ENCODE data around the gene TRIO.

TRIO gene

DNA sequence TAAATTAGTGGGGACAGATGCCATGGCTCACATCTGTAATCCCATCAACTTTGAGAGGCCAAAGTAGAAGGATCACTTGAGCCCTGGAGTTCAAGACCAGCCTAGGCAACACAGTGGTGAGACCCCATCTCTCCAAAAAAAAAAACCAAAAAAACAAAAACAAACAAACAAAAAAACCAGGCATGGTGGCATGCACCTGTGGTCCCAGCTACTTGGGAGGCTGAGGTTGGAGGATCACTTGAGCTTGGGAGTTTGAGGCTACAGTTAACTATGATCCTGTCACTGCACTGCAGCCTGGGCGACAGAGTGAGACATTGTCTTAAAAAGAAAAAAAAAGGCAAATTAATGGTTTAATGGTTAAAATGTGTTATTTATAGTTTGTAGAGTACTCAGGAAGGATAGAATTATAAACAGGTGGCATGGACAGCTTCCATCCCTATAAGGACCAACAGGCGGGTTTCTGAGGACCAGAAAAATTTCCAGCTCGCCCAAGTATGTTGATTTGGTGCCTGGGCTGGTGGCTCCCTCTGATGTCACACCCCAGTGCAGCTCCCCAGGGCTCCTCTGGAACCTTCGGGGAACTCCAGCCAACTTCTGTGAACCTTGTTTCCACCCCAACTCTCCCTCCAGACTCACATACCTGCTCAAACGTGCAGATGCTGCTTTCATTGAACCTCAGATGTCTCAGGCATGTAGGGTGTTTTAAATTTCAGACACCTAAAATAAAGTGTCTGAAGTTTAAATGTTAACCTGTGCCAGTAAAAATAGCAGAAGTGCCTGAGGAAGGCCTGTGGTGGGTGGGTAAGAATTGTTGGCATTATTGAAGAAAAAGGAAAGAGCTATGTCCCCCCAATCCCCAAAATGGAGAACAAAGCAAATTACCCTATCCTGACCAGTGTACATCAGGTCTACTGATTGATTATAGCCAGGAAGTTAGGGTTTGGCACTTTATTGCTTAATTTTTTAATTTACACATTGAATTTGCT lies 69.0 kb downstream of the TRIO start:
- no peak for DNase-seq

- DNase-seq, result no peak
Observed at GRCh38 chr5:14212838-14213237, 69.7 kb downstream of the TRIO start.

DNA sequence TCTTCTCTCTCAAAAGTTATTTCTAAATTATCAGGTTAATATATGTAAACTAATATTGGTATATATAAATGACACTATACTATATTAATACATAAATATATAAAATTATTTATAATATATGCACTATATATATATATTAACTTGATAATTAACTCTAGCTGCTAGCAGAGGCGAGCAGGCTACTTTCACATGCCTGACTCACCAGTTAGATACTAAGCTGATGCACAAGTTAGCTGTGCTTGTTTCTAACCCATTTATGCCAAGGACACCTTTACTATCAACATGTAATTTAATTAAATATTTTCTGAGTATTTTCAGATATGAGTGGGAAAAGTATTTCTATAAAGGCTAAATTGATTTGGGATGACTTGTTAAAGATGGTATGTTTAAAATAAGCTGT lies 70.1 kb downstream of the TRIO start:
- DNase-seq, result no peak

DNA sequence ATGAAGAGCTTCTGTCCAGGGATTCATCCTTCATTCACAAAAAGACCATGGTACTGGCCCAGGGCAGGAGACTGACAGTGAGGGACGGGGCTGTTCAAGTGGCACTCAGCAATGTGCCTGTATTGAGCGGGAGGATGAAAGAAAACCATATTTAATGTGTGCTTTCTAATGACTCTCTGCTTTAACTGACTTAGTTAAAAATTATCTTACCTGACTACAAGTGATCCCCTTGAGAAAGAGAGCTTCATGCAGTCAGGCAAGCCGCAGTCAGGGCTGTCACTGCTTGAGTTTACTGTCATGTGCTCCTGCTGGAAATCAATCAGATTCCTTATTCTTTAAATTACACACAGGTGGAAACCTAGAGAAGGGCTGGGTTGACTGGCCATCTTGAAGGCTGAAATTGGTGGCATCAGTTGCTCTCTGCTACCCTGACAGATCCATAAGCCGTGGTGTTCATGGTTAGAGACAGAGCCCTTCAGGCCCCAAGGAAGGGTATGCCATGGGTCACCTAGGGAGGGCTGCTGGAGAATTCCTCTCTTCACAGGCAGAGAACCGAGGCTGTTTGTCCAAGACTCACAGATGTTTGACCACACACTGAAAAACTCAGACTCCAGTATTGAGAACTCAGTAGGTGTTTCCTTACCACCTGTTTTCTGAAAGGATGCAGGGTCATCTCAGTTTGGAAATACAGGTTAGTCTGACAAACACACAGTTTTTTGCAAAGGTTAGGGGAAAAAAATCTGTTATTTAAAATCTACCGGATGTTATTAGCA lies 70.9 kb downstream of the TRIO start:
- DNase-seq, result no peak

DNA sequence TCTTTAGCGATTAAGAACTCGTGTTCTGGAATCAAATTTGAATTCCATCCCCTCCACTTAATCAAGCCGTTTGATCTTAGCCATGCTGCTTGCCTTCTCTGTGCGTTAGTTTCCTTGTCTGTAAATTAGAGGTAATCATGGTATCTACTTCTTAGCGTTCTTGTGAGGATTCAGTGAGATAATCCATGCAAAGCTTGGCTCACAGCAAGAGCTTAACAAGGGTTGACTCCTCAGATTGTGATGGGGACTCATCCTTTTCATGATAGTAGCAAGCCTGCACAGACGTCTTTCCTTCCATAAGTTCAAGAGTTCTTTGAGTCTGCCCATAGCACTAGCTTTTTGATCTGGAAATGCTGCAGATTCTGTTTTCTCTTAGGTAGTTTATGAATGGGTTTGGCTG lies 72.8 kb downstream of the TRIO start:
- no peak for DNase-seq

DNA sequence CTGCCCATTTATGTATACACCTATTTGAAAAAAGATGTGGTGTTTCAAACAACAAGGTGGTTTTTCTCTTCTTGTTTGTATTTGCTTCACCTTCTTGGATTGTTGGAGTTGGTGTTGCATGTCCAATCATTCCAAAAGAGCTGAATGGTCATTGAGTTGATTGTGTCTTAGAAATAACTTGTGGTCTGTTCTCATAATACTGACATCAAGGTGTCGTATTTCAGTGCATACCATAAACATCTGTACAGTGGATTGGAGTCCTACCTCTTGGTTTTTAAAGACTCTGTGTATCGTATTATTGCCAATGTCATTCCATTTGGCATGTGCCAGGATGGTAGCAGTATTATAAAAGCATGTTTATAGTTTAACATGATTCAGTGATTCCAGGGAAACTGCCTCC lies 73.2 kb downstream of the TRIO start:
- DNase-seq, result no peak

- no peak for DNase-seq
Observed at GRCh38 chr5:14216902-14217301, 73.8 kb downstream of the TRIO start.

DNA sequence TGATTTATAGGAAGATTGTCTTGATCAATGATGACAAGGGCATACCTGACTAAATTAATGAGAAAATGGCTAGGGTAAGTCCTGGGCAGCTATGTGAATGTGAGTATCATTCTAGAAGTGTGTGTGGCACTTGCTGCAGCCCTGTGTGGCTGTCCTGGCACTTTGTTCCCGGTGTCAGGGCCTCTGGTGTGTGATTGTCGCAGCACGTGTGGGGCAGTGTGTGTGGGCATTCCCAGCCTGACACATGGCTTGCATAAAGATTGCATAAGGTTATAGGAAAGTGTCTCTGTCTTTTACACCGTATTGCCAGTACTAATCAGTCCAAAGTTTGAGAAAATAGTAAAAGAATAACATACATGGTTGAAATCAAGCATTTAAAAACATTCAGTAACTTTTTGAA lies 74.4 kb downstream of the TRIO start:
- no peak for DNase-seq

DNA sequence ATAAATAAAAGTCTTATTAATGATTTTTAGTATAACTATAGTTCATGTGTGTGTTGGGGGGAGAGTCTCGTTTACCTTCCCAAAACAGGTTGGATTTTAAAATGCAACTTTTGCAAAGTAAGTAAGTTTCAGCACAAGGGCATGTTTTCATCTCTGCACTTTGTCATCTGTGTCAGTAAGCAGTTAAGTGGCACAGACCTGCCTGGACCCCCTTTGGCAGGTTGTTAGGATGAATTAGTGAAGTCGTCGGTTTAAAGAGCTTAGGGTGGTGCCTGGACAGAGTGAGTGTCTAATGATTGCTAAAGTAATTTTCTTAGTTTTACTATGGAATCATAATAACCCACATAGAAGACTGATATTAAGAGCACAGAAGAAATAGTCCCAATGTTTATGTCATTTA lies 74.9 kb downstream of the TRIO start:
- no peak for DNase-seq

GRCh38 chr5:14218480-14218879 lies 75.3 kb downstream of the TRIO start:
- no peak for DNase-seq

GRCh38 chr5:14218897-14219573 lies 75.9 kb downstream of the TRIO start:
- DNase-seq, result no peak

DNA sequence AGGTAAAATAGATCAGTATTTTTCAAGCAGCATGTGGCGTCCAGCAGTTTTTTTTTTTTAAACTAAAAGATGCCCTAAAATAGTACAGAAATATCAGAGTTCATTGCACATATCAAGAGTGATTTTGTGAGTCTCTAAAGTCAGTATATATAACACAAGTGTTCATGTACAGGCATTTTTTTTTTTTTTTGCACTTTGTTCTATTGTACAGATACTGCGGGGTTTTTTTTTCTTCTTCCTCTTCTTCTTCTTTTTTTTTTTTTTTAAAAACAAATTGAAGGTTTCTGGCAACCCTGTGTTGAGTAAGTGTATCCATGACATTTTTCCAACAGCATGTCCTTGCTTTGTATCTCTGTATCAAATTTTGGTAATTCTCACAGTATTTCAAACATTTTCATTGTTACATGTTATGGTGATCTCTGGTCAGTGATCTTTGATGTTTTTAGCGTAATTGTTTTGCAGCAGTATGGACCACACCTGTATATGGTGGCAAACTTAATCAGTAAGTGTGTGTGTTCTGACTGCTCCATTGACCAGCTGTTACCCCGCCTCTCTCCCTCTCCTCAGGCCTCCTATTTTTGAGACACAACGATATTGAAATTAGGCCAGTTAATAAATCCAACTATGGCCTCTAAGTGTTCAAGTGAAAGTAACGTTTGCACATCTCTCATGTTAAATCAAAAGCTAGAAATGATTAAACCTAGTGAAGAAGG lies 76.8 kb downstream of the TRIO start:
- no peak for DNase-seq

- no peak for DNase-seq
Observed at GRCh38 chr5:14220642-14221041, 77.5 kb downstream of the TRIO start.

- DNase-seq, result no peak
Observed at GRCh38 chr5:14221732-14222131, 78.6 kb downstream of the TRIO start.

- DNase-seq, result no peak
Observed at GRCh38 chr5:14222206-14222605, 79.1 kb downstream of the TRIO start.

DNA sequence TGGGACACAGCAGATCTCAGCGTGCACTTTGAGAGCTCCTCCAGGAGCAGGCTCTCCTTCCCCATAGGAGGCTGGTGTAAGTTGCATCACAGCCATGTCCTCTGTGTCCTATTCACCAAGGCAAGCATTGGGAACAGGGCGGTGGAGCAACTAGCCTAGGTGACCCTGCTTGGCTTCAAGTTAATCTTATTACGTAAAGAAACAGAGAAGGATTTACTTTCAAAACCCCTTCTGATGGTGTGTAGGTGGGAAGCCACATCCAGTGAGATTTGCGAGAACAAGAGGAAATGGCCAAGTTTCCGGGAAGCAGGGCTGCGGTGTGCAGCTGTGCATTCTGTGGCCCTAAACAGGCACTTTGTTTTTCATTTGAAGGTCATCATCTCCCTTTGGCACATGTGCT lies 80.2 kb downstream of the TRIO start:
- no peak for DNase-seq

- no peak for DNase-seq
Observed at GRCh38 chr5:14225173-14225834, 82.2 kb downstream of the TRIO start.

GRCh38 chr5:14226149-14226548 lies 83.0 kb downstream of the TRIO start:
- no peak for DNase-seq

DNA sequence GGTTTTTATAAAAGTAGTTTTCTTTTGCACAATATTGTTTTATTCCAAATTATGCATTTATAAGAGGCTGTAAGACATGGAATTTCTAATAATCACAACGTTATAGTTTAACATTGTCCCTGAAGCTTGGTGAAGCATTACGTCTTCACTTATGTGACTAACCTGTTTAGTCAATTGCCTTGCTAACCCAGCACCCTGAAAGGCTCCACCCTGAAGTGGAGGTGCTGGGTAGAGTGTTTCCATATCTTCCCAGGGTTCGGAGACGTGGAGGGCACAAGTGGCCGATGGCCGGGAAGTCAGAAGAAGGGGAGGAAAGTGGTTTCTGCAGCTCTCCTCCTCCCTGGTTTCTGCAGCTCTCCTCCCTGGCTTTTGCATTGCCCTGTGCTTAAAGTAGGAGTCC lies 83.4 kb downstream of the TRIO start:
- DNase-seq, result no peak

- no peak for DNase-seq
Observed at GRCh38 chr5:14226992-14227391, 83.8 kb downstream of the TRIO start.

- DNase-seq, result no peak
Observed at GRCh38 chr5:14227513-14227912, 84.4 kb downstream of the TRIO start.

DNA sequence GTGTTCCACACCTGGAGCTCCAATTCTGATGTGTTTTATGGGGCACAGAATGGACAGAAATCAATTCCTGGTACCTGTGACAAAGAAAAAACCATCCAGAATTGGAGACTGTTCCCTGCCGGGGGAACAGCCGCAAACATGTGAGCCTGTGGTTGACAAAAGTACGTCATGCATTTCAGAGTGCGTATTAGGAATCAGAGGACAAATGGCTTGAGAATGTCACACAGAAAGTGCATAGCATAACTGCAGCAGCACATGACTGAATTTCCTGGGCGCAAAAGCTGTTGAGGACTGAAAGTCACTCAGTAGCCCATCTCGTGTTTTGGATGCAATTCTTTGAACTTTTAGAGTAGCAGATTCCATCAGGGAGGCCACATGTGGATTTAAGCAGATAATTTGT lies 85.1 kb downstream of the TRIO start:
- DNase-seq, result no peak
